NOMO-1 (cell line): ENCODE measurements around the gene SH2D1B.

Source experiments
- DNase-seq, 2 experiments: peaks; one replicate each; lab custom pipeline; 2025; ENCODE audit not compliant: unreplicated experiment in 2 of 2; lab: John Stamatoyannopoulos, UW

The SH2D1B gene

GRCh38 chr1:162365284-162366020, 46.5 kb downstream of the SH2D1B start:
- no peak for DNase-seq

GRCh38 chr1:162364498-162364897, 47.4 kb downstream of the SH2D1B start:
- no peak for DNase-seq

GRCh38 chr1:162363823-162364222, 48.1 kb downstream of the SH2D1B start:
- no peak for DNase-seq

- no peak for DNase-seq
Observed at GRCh38 chr1:162361349-162361748, 50.6 kb downstream of the SH2D1B start.

- DNase-seq, result no peak
Observed at GRCh38 chr1:162360874-162361260, 51.1 kb downstream of the SH2D1B start.

- DNase-seq, result no peak
Observed at GRCh38 chr1:162360237-162360873, 51.6 kb downstream of the SH2D1B start.

- DNase-seq, result no peak
Observed at GRCh38 chr1:162359523-162360236, 52.3 kb downstream of the SH2D1B start.

GRCh38 chr1:162358928-162359327, 53.0 kb downstream of the SH2D1B start:
- DNase-seq, result no peak

- peak in 1 of 2 experiments; percentile 13 for DNase-seq
Observed at GRCh38 chr1:162357681-162358266, 54.2 kb downstream of the SH2D1B start.

- DNase-seq, result peak; percentile 7 to 18
Observed at GRCh38 chr1:162353702-162354101, 58.2 kb downstream of the SH2D1B start.

- DNase-seq, result no peak
Observed at GRCh38 chr1:162353078-162353477, 58.9 kb downstream of the SH2D1B start.

- peak; percentile 49 to 56 for DNase-seq
Observed at GRCh38 chr1:162351874-162352273, 60.1 kb downstream of the SH2D1B start.

GRCh38 chr1:162351246-162351842, 60.6 kb downstream of the SH2D1B start:
- no peak for DNase-seq

GRCh38 chr1:162349635-162350330, 62.2 kb downstream of the SH2D1B start:
- no peak for DNase-seq

- DNase-seq, result no peak
Observed at GRCh38 chr1:162347281-162347680, 64.7 kb downstream of the SH2D1B start.
